AG10803 (cell line): ENCODE results near the gene ATAD3A.
"Not testable (repeated sequence)": the region's sequence is repeated elsewhere in the genome, so short reads cannot be mapped to it uniquely, and the experiment has no call there.

Experiments used
- DNase-seq: peaks from one replicate; pipeline ENCODE4 v3.0.0; 2010; ENCODE audit warnings: low read depth
- H3K4me3 ChIP-seq: 2 replicates; pipeline ENCODE4 v1.5.1; 2011; ENCODE audit warnings: mild to moderate bottlenecking, low read length, control low read depth
- CTCF ChIP-seq: conservative IDR thresholded peaks from 2 replicates; pipeline ENCODE4 v1.5.1; 2011; ENCODE audit warnings: mild to moderate bottlenecking, low read length, control low read depth, inconsistent platforms

ATAD3A gene

GRCh38 chr1:1553821-1554494, 42.0 kb downstream of the ATAD3A start:
- no peak overlapping the region for H3K4me3 ChIP-seq
- no peak for TF ChIP-seq CTCF
- DNase-seq: no peak

GRCh38 chr1:1554550-1554925, 42.6 kb downstream of the ATAD3A start:
- no peak for DNase-seq
- TF ChIP-seq CTCF: no peak
- no peak overlapping the region for H3K4me3 ChIP-seq

- peak; percentile 71 for DNase-seq
- TF ChIP-seq CTCF: no peak
- H3K4me3 ChIP-seq: no peak overlapping the region
Measured at GRCh38 chr1:1554926-1555915, 43.3 kb downstream of the ATAD3A start.

- TF ChIP-seq CTCF: no peak
- H3K4me3 ChIP-seq: no peak overlapping the region
- no peak for DNase-seq
Measured at GRCh38 chr1:1556505-1556904, 44.5 kb downstream of the ATAD3A start.

GRCh38 chr1:1556961-1557360, 45.0 kb downstream of the ATAD3A start:
- H3K4me3 ChIP-seq, DNase-seq: not testable (repeated sequence)

- H3K4me3 ChIP-seq, DNase-seq: not testable (repeated sequence)
Measured at GRCh38 chr1:1557688-1558087, 45.7 kb downstream of the ATAD3A start.

GRCh38 chr1:1558591-1558990, 46.6 kb downstream of the ATAD3A start:
- TF ChIP-seq CTCF: no peak
- H3K4me3 ChIP-seq: no peak overlapping the region
- no peak for DNase-seq

- H3K4me3 ChIP-seq: no peak overlapping the region
- TF ChIP-seq CTCF: no peak
- DNase-seq: no peak
Measured at GRCh38 chr1:1559066-1559465, 47.1 kb downstream of the ATAD3A start.
